ENCODE data around the gene MED15.

MED15 gene

DNA sequence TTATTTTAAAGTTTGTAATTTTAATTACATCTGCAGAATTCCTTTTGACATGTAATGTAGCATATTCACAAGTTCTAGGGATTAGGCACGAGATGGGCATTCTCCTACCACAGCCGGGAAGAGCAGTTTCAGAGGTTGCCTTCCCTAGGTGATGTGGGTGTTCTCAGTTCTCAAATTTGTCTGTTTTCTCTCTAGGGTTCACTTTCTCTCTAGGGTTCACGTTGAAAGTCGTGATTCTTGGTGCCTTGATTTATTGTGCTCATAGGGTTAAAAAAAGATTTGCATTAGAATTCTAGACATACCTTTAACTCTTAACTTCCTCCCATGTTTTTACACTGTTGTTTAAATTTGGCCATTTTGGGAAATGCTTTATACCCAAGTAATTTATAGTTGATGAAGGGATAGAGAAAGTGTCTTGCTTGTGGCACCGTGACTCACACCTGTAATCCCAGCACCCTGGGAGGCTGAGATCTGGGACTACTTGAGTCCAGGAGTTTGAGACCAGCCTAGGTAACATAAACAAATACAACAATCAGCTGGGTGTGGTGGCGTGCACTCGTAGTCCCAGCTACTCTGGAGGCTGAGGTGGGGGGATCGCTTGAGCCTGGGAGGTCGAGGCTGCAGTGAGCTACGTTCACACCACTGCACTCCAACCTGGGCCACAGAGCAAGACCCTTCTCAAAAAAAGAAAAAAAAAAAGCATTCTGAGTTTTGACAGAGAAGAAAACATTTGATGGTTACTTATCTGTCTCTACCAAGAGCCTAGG is 3.6 kb downstream of the MED15 start:
- no peak for DNase-seq

DNA sequence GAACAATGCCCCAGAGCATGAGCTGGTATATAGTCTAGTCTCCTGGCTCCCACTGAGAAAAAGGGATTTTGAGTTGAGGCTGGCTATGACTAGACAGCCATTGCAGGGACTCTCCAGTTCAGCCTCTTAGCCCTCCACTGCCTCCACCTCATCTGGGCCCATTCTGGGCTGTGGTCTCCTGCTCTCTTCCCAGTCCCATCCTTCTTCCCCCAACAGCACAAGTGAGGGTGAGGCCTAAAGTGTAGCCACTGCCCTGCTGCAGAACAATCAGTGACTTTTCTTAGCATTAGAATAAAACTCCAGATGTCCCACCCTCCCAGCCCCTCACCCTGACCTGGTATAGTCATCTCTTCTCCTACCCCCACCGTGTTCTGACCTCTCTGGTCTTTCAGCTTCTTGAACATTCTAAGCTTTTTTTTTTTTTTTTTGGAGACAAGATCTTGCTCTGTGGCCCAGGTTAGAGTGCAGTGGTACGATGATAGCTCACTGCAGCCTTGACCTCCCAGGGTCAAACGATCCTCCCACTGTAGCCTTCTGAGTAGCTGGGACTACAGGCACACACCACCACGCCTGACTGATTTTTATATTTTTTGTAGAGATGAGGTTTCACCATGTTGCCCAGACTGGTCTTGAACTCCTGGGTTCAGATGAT is 4.3 kb downstream of the MED15 start:
- DNase-seq = no peak

DNA sequence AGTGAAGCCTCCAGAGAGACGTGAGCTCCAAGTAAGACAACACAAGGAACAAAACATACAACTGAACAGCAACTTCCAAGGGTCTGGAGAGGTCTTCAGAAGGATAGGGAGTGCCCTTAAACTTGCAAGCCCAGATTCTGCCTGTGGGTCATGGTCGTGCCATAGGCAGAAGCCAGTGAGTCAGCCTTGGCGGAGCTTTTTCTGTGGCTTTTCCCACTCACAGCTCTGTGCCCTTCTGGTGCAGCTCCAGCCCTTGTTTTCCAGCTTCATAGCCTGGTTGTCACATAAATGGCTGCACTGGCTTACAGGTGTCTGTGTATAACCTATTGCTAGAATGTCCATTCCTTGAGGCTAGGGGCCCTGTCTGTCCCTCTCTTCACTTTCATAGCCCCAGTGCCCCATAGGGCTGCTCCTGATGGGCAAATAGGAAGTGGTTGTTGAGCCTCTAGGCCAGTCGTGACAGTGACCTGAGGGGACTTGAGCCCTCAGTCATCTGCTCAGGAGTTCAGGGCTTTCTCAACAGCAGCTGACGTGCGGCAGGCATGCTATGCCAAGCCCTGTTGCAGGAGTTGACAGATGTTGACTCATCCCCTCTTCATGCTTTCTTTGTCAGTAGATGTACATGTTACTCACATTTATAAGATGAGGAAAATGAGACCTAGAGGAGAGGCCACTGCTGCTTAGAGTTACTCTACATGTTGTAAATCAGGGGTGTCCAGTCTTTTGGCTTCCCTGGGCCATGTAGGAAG is 7.4 kb downstream of the MED15 start:
- DNase-seq = no peak

DNA sequence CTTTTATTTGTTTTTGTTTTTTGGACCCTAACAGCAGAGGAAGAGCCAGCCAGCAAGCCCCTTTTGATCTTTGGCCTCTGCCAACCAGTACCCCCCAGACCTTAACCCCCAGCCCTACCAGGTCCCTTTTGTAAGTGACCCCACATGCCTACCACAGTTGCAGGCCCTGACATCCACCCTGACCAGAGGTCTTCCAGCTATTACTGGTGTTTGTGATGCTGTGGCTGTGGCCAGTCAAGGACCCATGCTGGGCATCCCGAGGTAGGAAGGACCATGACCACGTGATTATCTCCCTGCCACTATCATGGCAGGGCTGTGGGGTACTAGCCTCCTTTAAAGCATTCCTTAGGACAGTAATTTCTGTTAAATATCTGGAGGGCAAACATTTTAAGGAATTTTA is 9.0 kb downstream of the MED15 start:
- no peak for DNase-seq

DNA sequence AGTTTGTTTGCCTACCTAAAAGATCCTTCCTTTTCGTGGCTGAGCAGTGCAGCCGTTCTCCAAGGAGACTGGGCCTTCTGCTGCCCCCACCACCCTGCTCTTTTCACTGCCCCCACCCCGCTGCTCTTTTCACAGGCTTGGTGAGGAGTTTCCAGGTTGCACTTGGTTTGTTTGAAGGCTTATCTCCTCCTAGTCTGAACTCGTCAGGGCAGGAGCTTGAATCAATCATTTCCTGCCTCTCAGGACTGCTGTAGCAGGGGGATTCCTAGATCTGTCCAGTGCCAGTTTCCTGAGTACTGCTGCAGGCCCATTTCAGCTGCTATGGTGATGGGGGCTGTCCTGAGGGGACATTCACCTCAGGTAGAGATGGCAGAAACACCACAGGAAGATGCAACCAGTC is 10.0 kb downstream of the MED15 start:
- DNase-seq = no peak

DNA sequence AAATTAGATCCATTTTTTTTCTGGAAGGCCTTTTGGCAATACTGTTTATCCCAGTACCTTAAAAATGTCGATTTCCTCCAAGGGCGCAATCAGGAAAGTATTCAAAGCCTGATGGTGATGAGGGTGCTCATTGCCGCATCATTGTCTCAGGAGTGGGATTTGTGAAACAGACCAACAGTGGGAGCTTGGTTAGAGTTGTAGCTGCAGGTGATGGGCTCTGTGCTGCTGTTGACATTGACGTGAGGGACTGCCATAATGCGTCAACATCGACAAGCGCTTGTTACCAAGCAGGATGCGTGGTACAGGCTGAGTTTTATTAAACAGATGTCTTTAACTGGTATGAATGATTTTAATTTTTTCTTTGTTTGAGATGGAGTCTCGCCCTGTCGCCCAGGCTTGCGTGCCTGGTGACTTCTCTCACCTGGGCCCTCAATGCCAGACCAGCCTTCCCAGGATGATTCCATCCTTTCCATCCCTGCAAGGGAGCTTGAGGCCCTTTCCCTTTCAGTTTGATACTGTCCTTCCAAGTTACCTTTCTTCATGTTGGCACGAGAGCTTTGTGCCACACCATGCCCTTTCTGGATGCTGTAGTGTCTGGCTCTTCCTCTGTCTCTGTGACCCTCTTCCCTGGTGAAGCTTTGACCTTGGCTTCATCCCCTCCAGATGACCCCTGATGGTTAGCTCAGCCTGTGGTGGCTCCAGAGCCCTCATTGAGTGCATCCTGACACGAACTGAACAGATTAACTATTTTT is 10.6 kb downstream of the MED15 start:
- DNase-seq = no peak

DNA sequence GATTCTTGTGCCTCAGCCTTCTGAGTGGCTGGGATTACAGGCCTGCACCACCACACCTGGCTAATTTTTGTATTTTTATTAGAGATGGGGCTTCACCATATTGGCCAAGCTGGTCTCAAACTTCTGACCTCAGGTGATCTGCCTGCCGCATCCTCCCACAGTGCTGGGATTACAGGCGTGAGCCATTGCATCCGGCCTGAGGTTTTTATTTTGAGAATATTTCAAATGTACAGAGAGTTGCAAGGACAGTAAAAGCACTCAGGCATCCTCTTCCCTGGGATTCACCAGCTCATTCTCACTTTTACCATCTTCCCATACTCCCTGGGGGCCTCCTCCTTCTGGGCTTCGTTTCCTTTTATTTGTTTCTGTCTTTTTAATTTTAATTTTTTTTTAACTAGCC is 12.1 kb downstream of the MED15 start:
- DNase-seq = no peak

DNA sequence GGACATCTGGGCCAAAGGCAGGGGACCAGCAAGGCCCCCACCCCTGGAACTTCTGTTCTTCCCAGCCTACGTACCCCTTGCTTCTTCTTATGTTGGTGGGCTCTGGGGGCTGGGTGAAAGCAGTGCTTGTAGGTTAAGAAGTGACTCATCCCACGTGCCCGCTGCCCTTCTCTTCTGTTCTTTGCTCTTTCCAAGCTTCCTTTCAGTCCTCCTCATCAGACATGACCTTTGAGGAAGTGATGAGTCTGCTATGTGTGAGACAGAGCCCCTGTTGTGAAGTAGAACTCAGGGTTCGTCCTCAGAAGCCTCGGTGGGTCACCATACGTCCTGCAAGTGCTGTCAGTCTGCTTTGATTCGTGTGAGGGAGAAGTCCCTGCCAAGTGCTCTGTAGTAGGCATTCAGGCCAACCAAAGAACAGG is 12.7 kb downstream of the MED15 start:
- no peak for DNase-seq

DNA sequence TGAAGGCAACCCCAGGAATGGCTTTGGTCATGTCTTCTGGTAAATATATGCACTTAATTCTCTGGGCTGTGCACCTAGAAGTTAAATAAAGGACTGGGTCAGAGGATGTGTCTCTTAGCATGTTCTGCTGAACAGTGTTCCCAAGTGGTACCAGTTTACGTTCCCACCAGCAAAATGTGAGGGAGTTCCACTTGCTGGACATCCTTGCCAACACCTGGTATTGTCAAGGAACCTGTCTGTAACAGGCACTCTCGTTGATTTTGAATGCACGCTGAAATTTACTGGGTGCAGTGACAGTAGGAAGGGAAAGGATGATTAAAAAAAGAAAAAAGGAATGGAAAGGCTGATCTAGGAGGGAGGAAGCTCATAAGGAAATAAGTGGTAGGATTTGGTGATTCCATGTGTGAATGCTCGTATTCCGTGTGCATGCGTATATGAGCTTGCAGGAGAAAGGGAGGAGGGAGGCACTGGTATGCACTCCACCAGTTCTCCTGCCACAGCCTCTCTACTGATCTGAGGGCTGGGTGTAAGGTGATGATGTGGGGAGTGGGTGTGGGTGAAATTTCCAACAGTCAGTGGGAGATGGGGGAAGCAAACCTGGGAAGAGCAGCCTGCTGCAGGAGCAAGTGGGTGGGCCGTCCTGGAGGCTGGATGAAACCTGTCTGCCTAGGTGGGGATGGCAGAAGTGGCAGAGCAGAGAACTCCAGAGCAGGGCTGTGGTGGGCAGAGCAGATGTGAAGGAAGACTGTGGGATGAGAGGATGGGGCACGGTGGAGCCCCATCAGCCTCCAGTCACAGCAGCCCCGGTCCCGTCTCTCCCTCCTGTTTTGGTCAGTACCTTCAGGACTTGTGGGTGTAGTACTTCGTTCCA is 15.0 kb downstream of the MED15 start:
- DNase-seq = no peak

DNA sequence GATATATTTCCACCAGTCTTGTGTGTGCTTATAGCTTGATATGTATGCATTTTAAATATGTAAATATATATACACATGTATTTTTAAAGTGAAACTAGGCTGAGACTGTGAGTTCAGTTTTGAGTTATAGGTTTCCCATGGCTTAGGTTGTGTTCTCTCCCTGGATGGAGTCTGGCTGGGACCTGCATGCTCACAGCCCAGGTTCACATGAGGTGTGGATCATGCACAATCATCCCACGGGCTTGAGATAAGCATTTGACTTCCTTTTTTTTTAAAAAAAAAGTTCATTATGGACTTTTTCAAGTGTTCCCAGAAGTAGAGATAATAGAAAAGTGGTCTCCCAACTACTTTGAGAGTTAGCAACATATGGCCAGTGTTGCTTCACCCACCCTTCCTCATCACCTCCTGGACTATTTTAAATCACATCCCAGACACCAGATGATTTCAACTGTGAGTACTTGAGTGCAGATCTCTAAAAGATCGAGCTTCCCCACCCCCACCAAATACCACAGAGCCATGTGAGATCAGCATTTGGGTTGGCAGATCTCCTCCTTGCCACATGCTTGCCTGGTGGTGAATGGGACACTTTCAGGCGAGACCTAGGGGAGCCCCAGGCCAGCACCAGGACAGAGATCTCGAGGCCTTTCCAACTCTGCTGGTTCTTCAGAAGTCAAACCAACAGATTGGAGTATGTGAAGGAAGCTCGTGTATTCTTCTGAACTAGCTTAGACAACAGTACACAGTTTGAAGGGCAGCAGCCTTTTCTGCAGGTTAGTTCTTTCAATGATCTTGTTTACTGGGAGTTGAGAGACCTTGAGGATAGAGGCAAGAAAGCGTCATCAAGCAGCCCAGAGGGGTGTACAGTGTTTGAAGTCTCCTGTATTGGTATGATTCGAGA is 15.9 kb downstream of the MED15 start:
- DNase-seq = peak; percentile 76

DNA sequence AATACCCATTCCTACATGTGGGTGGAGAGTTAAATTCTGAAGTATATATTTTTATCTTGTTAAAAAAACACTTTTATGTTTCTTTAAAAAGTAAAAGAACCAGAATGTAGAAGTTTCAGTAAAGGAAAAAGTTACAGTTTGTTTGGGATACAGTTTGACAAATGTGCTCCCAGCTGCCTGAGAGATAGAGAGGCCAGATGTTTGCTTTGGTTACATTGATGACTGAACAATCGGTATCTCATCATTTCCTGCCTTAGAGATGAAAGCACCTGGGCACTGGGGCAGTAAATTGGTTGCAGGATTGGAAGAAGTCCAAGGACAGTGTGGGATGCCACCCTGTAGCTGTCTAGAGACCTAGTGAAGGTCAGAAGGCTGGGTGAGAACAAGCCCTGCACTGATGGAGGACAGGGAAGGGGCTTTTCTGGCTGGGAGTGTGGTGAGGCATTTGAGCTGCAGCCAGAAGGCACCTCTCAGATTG is 16.6 kb downstream of the MED15 start:
- DNase-seq = no peak

DNA sequence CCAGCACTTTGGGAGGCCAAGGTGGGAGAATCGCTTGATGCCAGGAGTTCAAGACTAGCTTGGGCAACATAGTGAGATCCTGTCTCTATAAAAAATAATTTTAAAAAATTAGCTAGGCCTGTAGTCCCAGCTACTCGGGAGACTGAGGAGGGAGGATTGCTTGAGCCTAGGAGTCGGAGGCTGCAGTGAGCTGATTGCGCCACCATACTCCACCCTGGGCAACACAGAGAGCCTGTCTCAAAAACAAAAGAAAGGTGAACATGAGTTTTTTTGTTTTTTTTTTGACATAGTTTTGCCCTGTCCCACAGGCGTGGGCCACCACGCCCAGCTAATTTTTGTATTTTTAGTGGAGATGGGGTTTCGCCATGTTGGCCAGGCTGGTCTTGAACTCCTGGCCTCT is 17.6 kb downstream of the MED15 start:
- DNase-seq = no peak

DNA sequence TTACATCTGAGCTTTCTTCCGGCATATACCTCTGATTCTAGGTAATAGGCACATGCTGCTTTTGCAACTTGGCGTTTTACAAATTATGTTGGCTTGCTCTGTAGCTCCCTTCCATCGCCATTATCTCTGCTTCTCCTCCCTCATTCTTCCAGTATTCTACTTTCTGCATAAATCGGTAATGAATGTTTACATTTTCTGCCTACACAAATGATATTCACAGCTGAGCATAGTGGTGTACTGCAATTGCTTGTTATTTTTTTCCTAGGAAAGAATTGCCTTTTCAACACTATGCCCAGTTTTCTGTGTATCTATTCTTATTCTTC is 18.9 kb downstream of the MED15 start:
- no peak for DNase-seq

DNA sequence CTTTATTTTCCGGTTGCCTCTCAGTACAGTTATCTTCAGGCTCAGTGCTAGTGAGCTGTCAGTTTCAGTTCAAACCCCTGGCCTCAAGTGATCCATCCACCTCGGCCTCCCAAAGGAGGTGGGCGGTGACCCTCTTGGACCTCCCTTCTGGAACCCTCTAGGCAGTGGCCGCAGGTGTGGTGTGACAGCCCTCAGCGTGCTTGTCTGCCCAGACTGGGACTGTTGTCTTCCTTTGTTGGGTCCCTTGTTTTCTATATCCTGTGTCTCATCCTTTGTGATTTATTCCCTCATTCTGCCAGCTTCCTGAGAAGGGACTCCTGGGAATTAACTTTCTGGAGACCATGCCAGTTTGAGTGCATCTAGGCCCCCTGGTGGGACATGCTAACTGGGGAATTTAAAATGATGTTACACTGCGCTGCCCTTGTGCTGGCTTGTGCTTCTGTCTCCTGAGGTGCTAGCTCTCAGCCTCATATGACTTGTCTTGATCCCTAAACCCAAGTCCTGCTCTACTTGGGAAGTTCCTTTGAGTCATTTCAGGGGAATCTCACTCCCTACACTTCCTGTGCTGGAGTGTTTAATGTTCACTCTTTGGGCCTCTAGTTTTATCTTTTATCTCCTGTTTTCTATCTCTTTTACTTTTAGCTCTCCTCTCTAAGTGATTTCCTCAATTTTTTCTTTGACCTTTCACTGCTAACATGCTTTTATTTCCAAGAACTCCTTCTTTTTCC is 19.4 kb downstream of the MED15 start:
- DNase-seq = no peak

DNA sequence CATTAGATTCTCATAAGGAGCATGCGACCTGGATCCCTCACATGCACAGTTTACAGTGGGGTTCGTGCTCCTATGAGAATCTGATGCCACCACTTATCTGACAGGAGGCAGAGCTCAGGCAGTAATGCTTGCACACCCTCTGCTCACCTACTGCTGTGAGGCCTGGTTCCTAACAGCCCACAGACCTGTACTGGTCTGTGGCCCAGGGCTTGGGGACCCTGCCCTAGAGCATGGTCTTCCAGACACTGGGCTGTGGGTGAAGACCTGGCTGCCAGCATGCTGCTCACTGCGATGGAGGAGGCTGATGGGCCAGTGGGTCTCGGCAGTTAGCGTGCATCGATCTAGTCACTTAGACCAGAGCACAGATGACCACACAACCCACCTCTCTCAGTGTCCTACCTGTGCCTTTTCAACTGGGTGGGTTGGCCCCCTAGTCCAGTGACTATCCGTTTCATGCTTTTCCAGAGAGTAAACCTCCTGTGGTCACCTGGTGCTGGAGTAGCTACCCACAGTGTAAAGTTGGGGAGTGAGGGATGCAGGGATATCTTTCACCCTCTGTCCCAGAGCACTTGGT is 21.1 kb downstream of the MED15 start:
- no peak for DNase-seq

DNA sequence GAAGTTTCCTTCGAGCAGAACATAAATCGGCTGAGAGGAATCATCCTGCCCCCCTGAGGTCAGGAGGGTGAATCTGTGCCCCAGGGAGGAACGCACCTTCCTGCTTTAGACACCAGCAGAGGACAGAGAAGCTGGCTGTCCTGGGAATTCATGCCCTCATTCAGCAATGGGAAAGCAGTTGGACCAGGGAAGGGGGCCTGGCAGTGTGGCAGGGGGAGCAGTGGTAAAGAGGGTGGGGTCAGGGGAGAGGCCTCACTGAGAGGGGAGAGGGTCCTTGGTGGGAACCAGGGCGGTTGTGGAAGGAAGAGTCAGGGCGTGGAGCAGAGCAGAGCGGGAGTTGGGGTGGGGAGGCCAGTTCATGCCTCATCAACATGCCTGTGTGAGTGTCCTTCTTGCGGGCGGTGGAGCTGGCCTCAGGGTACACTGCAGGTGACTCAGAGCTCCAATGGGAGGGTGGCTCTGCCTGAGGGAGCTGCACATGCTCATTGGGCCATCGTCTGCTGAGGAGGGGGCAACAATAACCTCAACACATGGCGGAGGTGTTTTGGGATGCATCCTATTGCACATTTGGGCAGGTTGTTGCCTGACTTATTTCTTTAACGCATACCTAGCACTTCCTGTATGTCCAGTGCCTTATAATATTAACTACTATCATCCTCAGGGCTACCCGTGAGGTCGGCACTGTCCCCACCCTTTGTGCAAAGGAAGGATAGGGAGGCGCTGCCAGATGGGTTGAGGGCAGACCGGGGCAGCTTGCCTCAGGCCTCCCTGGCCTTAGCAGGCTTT is 23.2 kb downstream of the MED15 start:
- no peak for DNase-seq

DNA sequence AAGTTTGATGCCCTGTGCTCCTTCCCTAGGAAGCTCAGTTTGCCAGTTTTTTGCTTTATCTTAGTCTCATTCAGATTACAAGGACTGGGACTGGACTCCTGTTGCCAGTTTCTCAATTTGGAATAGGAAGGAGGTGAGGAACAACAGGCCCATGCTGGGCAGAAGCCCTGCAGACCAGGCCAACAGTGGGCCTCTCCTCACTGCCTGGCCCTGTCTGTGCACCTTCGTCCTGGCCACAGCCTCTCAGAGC is 23.7 kb downstream of the MED15 start:
- DNase-seq = no peak

DNA sequence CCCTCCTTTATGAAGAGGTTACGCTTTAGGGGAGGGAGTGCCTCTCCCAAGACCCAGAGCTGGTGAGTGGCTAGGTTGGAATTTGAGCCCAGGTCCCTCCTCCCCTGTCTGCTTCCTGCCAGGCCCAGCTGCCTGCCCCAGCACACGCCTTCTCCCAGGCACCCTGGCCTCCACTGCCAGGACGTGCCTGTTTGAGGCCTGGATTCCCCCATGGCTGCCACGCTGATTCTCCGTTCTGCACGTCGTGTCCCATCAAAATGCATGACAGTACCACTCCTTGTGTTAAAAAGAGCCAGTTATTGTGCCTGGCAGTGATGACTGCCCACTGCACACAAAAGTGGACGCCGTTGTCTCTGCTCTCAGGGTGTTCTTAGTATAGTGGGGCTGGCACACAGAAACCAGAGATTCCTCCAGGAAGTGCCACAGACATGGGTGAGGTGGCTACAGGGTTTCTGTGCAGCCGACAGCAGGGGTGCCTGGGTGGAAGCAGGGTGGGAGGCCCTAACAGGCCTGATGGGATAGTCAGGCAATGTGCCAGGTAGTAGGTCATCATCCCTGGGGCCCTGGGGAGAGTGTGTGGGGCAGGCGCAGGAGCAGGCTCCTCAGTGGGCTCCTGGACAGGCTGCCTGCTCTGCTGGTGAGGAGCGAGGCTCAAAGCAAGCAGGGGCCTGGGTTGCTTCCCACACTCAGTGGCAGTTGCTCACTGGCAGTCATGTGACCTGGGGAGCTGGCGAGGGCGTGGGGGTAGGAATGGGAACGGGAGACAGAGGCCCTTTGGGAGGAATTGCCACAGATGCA is 24.2 kb downstream of the MED15 start:
- DNase-seq = no peak

Measured in hematopoietic multipotent progenitor cell treated with erythropoietin and hydrocortisone succinate and interleukin-3 and kit ligand, for 6 days (in vitro differentiated cells).